HG02642 (cell line): ENCODE results near the gene MICOS13.
A peak's percentile ranks its signal among the peaks of the same experiment; 100 is the strongest.

Source experiments
- ATAC-seq: cut with Tn5 transposase; IDR thresholded peaks from one replicate; pipeline ENCODE4 v1.9.1; 2021; ENCODE audit warnings: mild to moderate bottlenecking; ENCODE audit not compliant: unreplicated experiment, poor library complexity

The MICOS13 gene

GRCh38 chr19:5672708-5673459 is 7.4 kb downstream of the MICOS13 start:
- no peak for ATAC-seq

- no peak for ATAC-seq
Observed at GRCh38 chr19:5671600-5671999, 8.7 kb downstream of the MICOS13 start.

GRCh38 chr19:5669212-5669611 is 11.1 kb downstream of the MICOS13 start:
- ATAC-seq, result no peak

- ATAC-seq, result no peak
Observed at GRCh38 chr19:5667751-5668271, 12.5 kb downstream of the MICOS13 start.

- no peak for ATAC-seq
Observed at GRCh38 chr19:5666921-5667610, 13.2 kb downstream of the MICOS13 start.

GRCh38 chr19:5665781-5666513 is 14.4 kb downstream of the MICOS13 start:
- ATAC-seq, result peak; percentile 49

- ATAC-seq, result no peak
Observed at GRCh38 chr19:5664515-5664914, 15.8 kb downstream of the MICOS13 start.

GRCh38 chr19:5663904-5664303 is 16.4 kb downstream of the MICOS13 start:
- ATAC-seq, result no peak

- no peak for ATAC-seq
Observed at GRCh38 chr19:5661483-5661882, 18.8 kb downstream of the MICOS13 start.

GRCh38 chr19:5655412-5655811 is 24.9 kb downstream of the MICOS13 start:
- no peak for ATAC-seq

GRCh38 chr19:5654931-5655330 is 25.4 kb downstream of the MICOS13 start:
- no peak for ATAC-seq

GRCh38 chr19:5652261-5652660 is 28.1 kb downstream of the MICOS13 start:
- no peak for ATAC-seq

GRCh38 chr19:5651361-5651760 is 29.0 kb downstream of the MICOS13 start:
- no peak for ATAC-seq

GRCh38 chr19:5648464-5648863 is 31.9 kb downstream of the MICOS13 start:
- no peak for ATAC-seq

- no peak for ATAC-seq
Observed at GRCh38 chr19:5646703-5647102, 33.6 kb downstream of the MICOS13 start.

- no peak for ATAC-seq
Observed at GRCh38 chr19:5645409-5645808, 34.9 kb downstream of the MICOS13 start.

- no peak for ATAC-seq
Observed at GRCh38 chr19:5644037-5644436, 36.3 kb downstream of the MICOS13 start.

GRCh38 chr19:5643060-5643459 is 37.3 kb downstream of the MICOS13 start:
- ATAC-seq, result no peak

GRCh38 chr19:5642204-5642603 is 38.1 kb downstream of the MICOS13 start:
- no peak for ATAC-seq

- no peak for ATAC-seq
Observed at GRCh38 chr19:5641171-5641570, 39.1 kb downstream of the MICOS13 start.

- ATAC-seq, result no peak
Observed at GRCh38 chr19:5637971-5638370, 42.3 kb downstream of the MICOS13 start.
